ENCODE measurements around the gene FKBP15.

FKBP15 gene

GRCh38 chr9:113219186-113219936 lies 1.7 kb downstream of the FKBP15 start:
- DNase-seq = no peak

DNA sequence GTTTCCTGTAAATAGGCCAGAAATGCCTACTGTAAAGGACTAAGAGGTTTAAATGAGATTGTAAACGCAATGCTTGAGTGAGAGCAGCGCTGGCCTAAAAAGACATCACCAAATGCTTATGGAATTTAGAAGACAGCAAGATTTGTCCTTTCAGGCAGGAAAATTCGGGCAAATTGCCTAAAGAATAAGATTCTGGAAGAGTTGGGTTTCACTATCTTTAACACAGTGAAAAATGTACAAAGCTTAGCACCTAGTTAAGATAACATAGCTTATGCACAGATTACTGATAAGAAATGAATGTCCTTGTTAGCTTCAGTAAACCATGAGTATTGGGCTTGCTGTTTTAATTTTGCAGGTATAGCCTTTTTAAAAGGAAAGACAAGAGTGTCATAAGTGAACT lies 4.7 kb downstream of the FKBP15 start:
- no peak for TF ChIP-seq POLR2A (IDR thresholded peaks at IDR 0.05; ENCODE audit: low read length)
- no peak for TF ChIP-seq GATA1 (IDR thresholded peaks at IDR 0.05; ENCODE audit: low read depth, low read length)
- DNase-seq = no peak

More at GRCh38 chr9:113219186-113219936, 1.7 kb downstream of the FKBP15 start:
- TF ChIP-seq GATA1 (IDR thresholded peaks at IDR 0.05; ENCODE audit: low read depth, low read length) (no peak), POLR2A (IDR thresholded peaks at IDR 0.05; ENCODE audit: low read length) (no peak)

DNA sequence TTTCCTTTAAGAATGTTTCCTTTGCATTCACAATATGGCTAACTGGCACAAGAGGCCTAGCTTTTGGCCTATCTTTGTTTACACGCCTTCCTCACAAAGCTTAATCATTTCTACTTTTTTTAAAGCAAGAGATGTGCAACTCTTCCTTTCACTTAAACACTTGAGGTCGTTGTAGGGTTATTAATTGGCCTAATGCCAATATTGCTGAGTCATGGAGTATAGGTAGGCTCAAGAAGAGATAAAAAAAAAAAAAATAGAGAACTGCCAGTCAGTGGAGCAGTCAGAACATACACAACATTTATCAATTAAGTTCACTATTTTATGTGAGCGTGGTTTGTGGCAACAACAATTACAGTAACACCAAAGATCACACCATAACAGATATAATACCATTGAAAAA lies 5.9 kb downstream of the FKBP15 start:
- TF ChIP-seq GATA1 (IDR thresholded peaks at IDR 0.05; ENCODE audit: low read depth, low read length) = no peak
- no peak for TF ChIP-seq POLR2A (IDR thresholded peaks at IDR 0.05; ENCODE audit: low read length)
- peak; percentile 90 to 92 for DNase-seq

DNA sequence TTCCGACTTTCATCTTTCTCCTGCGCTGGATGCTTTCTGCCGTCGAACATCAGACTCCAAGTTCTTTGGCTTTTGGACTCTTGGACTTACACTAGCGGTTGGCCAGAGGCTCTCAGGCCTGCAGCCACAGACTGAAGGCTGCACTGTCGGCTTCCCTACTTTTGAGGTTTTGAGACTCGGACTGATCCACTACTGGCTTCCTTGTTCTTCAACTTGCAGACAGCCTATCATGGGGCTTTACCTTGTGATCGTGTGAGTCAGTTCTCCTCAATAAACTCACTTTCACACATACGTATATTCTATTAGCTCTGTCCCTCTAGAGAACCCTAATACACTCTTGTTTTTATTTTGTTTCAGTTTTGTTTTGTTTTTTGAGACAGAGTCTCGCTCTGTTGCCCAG lies 10.3 kb downstream of the FKBP15 start:
- TF ChIP-seq POLR2A (IDR thresholded peaks at IDR 0.05; ENCODE audit: low read length) (no peak), GATA1 (IDR thresholded peaks at IDR 0.05; ENCODE audit: low read depth, low read length) (no peak)
- DNase-seq = no peak

DNA sequence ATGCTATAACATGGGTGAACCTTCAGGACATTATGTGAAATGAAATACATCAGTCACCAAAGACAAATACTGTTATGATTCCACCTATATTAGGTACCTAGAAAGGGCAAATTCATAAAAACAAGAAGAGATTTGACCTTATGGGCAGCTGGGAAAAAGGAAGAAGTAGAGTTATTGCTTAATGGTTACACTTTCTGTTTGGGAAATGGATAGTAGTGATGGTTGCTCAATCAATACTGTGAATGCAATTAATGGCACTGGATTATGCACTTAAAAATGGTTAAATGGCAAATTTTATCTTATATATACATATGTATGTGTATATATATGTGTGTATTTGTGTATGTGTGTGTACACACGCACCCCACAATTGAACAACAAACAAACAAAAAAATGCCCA lies 15.2 kb downstream of the FKBP15 start:
- no peak for DNase-seq

GRCh38 chr9:113205432-113205831 lies 15.6 kb downstream of the FKBP15 start:
- TF ChIP-seq GATA1 (IDR thresholded peaks at IDR 0.05; ENCODE audit: low read depth, low read length) (no peak), POLR2A (IDR thresholded peaks at IDR 0.05; ENCODE audit: low read length) (no peak)
- DNase-seq = no peak

More for the DNA sequence above, 15.2 kb downstream of the FKBP15 start:
- TF ChIP-seq POLR2A (IDR thresholded peaks at IDR 0.05; ENCODE audit: low read length) (no peak), GATA1 (IDR thresholded peaks at IDR 0.05; ENCODE audit: low read depth, low read length) (no peak)

DNA sequence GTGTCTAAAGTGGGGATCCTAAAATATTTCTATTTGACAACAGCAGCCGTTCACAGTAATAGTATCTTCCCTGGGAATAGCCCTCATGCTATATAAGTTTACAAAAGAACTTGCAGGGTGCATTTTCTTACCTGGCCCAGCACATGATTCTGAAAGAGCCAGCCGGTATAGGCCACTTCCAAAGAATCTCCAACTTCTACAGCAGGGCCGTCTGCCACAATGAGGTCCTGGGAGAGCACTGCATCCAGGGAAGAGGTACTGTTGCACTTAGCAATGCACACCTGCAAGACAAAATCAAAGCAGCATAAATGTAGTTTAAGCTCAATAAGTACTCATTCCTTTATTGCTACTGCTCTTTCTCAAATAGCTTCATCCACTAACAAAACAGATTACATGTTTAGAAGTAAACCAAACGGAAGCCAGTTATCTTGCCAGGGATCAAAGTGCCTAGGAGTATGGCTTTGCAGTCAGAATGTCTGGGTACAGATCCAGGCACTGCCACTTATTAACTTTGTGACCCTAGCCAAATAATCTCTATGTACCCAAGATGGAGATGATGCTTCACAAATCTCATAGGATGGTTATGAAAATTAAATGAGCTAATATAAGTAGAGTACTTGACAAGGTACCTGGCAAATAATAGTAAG lies 21.3 kb downstream of the FKBP15 start:
- no peak for DNase-seq
- TF ChIP-seq POLR2A (IDR thresholded peaks at IDR 0.05; ENCODE audit: low read length) (no peak), GATA1 (IDR thresholded peaks at IDR 0.05; ENCODE audit: low read depth, low read length) (no peak)

- no peak for DNase-seq
- no peak for TF ChIP-seq POLR2A (IDR thresholded peaks at IDR 0.05; ENCODE audit: low read length)
- TF ChIP-seq GATA1 (IDR thresholded peaks at IDR 0.05; ENCODE audit: low read depth, low read length) = no peak
Measured at GRCh38 chr9:113192455-113192854, 28.6 kb downstream of the FKBP15 start.

GRCh38 chr9:113187929-113188595 lies 33.0 kb downstream of the FKBP15 start:
- TF ChIP-seq GATA1 (IDR thresholded peaks at IDR 0.05; ENCODE audit: low read depth, low read length) (no peak), POLR2A (IDR thresholded peaks at IDR 0.05; ENCODE audit: low read length) (no peak)
- DNase-seq = peak in 1 of 2 experiments; percentile 65

DNA sequence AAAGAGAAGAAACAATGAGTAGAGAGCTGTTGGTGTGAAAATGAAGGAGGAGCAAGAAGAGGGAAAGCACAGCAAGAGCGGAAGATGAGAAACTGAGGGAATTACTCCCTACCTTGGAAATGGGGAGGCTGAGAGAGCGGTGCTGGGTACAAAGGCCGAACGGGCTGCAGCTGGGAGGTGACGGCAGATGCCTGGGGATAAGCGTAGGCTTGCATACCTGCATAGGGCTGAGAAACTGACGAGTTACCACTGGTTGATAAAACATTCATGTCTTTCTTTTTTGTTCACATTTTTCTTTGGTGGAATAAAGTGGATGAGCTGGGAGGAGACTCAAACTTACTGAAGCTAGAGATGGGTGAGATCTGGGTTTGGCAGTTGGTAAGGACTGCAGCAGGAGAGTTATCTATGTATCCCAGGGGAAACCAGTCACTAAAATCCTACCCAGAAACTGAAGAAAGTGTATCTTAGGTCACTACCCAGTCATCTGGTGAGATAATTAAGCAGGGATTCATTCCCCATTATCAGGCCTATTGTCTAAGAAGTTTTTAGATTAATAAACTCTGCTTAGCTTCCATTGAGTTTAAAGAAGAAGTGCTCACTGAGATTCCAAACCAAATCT lies 34.8 kb downstream of the FKBP15 start:
- TF ChIP-seq GATA1 (IDR thresholded peaks at IDR 0.05; ENCODE audit: low read depth, low read length) (no peak), POLR2A (IDR thresholded peaks at IDR 0.05; ENCODE audit: low read length) (no peak)
- DNase-seq = peak in 1 of 2 experiments; percentile 24

GRCh38 chr9:113185271-113185670 lies 35.8 kb downstream of the FKBP15 start:
- TF ChIP-seq GATA1 (IDR thresholded peaks at IDR 0.05; ENCODE audit: low read depth, low read length) (no peak), POLR2A (IDR thresholded peaks at IDR 0.05; ENCODE audit: low read length) (no peak)
- DNase-seq = no peak

DNA sequence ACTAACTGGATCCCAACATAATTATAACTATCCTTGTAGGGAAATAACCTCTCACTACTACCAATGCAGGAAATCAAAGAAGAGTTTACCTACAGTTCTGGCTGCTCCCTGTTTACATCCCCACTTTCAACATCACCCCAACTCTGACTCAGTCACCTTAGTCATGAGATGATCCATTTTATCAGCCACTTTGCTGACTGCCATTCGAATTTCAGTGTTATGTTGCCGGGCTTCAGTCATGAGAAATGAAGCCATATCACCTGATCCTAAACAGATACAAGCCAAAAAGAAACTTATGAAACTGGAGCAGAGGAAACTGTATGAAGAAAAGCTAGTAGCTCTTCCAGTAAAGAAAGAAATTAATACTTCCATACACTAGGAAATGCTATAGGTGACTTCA lies 36.5 kb downstream of the FKBP15 start:
- DNase-seq = peak in 1 of 2 experiments; percentile 53
- TF ChIP-seq GATA1 (IDR thresholded peaks at IDR 0.05; ENCODE audit: low read depth, low read length) (no peak), POLR2A (IDR thresholded peaks at IDR 0.05; ENCODE audit: low read length) (no peak)

- no peak for DNase-seq
- TF ChIP-seq POLR2A (IDR thresholded peaks at IDR 0.05; ENCODE audit: low read length) = no peak
- TF ChIP-seq GATA1 (IDR thresholded peaks at IDR 0.05; ENCODE audit: low read depth, low read length) = no peak
Measured at GRCh38 chr9:113183956-113184488, 37.1 kb downstream of the FKBP15 start.

GRCh38 chr9:113181165-113181564 lies 39.9 kb downstream of the FKBP15 start:
- no peak for DNase-seq

More at GRCh38 chr9:113181165-113181564, 39.9 kb downstream of the FKBP15 start:
- TF ChIP-seq GATA1 (IDR thresholded peaks at IDR 0.05; ENCODE audit: low read depth, low read length) (no peak), POLR2A (IDR thresholded peaks at IDR 0.05; ENCODE audit: low read length) (no peak)

Data from erythroblast (primary cell).